Measurements from ENCODE around the gene GRAMD2B.
"Not testable (repeated sequence)": the region's sequence is repeated elsewhere in the genome, so short reads cannot be mapped to it uniquely, and the experiment has no call there.

The GRAMD2B gene

DNA sequence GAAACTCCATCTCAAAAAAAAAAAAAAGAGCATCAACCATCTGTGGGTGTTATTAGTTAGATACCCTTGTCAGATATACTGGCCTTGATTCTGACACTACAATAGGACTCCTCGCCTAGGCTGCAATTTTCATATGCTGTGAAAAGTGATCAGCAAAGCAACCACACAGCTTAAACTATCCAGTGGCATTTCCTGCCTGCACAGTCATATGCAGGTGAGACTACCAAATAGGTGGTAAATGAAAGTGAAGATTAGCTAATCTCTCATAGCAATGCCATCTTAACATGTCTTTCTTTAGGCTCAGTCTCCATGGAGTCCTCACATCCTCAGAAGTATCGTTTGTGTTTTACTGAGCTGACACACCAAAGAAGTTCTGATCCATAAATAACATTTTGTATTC is 40.8 kb downstream of the GRAMD2B start:
- H3K9me3 ChIP-seq (ENCODE audit: control insufficient read depth in 1 of 2, low read length in 2 of 2) = no peaks in the 10 kb centered on the region
- H3K27ac ChIP-seq (ENCODE audit: low read length) = no peak overlapping the region
- no peak overlapping the region for H3K4me3 ChIP-seq (ENCODE audit: low read depth in 1 of 2, low read length in 2 of 2)
- peaks cover 0 to 5% of the 10 kb centered on the region in 2 donors for H3K4me1 ChIP-seq (ENCODE audit: control insufficient read depth in 1 of 2, insufficient read depth in 2 of 2, low read length in 2 of 2)
- peaks cover 0 to 18% of the 10 kb centered on the region in 2 donors for H3K36me3 ChIP-seq (ENCODE audit: control insufficient read depth in 1 of 2, insufficient read depth in 2 of 2, low read length in 2 of 2)
- H3K27me3 ChIP-seq (ENCODE audit: low read depth, low read length) = no peaks in the 10 kb centered on the region

DNA sequence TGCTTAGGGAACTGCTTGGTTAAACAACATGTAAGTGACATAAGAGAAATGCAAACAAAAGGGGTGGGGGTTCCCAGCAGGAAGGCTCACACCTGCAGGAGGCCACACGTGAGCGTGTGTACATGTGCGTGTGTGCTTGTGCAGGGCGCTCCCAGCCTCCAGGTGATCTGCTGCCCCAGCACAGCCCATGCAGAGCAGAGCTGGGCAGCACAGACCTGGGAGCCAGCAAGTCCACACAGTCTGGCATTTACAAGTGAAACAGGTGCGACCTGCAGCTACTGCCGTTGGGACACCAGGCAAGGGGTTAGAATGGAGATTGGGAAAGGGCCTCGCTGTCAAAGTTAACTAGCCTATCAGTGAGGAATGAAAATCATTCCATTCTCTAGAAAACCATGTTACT is 41.8 kb downstream of the GRAMD2B start:
- Histone ChIP-seq H3K9me3 (ENCODE audit: control insufficient read depth in 1 of 2, low read length in 2 of 2) (no peaks in the 10 kb centered on the region), H3K27me3 (ENCODE audit: low read depth, low read length) (no peaks in the 10 kb centered on the region), H3K4me1 (ENCODE audit: control insufficient read depth in 1 of 2, insufficient read depth in 2 of 2, low read length in 2 of 2) (peaks cover 0 to 5% of the 10 kb centered on the region in 2 donors), H3K4me3 (ENCODE audit: low read depth in 1 of 2, low read length in 2 of 2) (no peak overlapping the region), H3K36me3 (ENCODE audit: control insufficient read depth in 1 of 2, insufficient read depth in 2 of 2, low read length in 2 of 2) (peaks cover 0 to 25% of the 10 kb centered on the region in 2 donors), H3K27ac (ENCODE audit: low read length) (no peak overlapping the region)

DNA sequence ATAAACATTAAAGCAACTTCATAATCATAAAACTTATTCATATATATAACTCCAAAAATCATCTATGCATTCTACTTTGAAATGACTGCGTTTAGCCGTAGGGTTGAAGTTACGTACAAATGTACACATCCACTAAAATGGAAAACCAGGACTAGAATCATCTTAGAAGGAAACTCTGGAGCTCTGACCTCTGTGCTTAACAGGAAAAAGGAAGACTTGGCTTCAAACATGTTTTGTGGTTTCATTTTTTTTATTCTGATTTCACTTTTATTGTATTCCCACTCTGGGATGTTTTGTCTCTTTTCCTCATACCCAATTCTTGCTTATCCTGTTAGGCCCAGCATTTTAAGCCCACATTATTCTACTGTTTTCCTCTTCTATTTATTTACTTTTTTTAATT is 44.9 kb downstream of the GRAMD2B start:
- Histone ChIP-seq H3K27me3 (ENCODE audit: low read depth, low read length) (no peaks in the 10 kb centered on the region), H3K9me3 (ENCODE audit: control insufficient read depth in 1 of 2, low read length in 2 of 2) (no peaks in the 10 kb centered on the region), H3K36me3 (ENCODE audit: control insufficient read depth in 1 of 2, insufficient read depth in 2 of 2, low read length in 2 of 2) (peaks cover 14 to 46% of the 10 kb centered on the region in 2 donors), H3K27ac (ENCODE audit: low read length) (no peak overlapping the region), H3K4me3 (ENCODE audit: low read depth in 1 of 2, low read length in 2 of 2) (no peak overlapping the region), H3K4me1 (ENCODE audit: control insufficient read depth in 1 of 2, insufficient read depth in 2 of 2, low read length in 2 of 2) (no peaks in the 10 kb centered on the region)

DNA sequence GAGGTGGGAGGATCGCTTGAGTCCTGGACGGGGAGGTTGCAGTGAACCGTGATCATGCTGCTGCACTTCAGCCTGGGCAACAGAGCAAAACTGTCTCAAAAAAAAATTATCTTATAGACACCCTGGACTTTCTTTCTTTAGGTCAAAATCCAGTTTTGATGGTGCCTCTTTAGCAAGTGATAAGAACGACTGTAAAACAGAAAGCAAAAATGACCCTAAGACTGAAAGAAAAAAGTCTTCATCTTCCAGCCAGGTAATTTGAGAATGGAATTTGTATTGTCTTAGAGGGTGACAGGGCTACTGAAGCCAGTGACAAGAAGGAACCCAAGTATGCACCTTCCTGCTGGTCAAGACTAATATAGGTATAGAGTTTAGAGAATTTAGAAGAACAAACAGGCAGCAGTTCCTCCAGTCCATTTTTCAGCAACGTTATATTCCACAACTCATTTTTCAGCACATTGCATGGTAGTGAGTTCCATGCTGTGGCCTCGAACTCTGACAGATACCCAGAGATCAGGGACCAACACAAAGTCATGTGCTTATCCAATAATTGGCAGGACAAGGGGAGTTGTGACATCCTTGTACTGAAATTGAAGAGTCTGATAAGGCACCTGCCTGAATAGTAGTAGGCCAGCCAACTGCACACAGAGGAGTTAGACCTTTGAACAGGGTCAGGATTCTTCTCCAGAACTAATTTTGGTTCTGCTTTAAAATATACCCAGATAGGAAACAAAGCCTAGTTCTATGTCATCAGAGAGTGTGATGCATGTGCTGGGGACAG is 46.5 kb downstream of the GRAMD2B start:
- Histone ChIP-seq H3K27me3 (ENCODE audit: low read depth, low read length) (no peaks in the 10 kb centered on the region), H3K27ac (ENCODE audit: low read length) (peak overlapping the region; percentile 27), H3K36me3 (ENCODE audit: control insufficient read depth in 1 of 2, insufficient read depth in 2 of 2, low read length in 2 of 2) (peaks cover 26 to 57% of the 10 kb centered on the region in 2 donors), H3K9me3 (ENCODE audit: control insufficient read depth in 1 of 2, low read length in 2 of 2) (no peaks in the 10 kb centered on the region), H3K4me1 (ENCODE audit: control insufficient read depth in 1 of 2, insufficient read depth in 2 of 2, low read length in 2 of 2) (no peaks in the 10 kb centered on the region), H3K4me3 (ENCODE audit: low read depth in 1 of 2, low read length in 2 of 2) (no peak overlapping the region)

DNA sequence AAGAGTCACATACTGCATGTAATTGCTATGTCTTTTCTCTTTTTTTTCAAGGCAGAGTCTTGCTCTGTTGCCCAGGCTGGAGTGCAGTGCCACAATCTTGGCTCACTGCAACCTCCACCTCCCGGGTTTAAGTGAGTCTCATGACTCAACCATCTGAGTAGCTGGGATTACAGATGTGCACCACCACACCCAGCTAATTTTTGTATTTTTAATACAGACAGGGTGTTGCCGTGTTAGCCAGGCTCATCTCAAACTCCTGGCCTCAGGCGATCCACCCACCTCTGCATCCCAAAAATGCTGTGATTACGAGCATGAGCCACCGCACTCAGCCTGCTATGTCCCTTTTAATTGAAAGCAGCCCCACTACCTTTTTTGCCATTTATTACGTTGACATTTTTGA is 47.3 kb downstream of the GRAMD2B start:
- H3K27ac ChIP-seq (ENCODE audit: low read length) = not testable (repeated sequence)
- peaks cover 27 to 49% of the 10 kb centered on the region in 2 donors for H3K36me3 ChIP-seq (ENCODE audit: control insufficient read depth in 1 of 2, insufficient read depth in 2 of 2, low read length in 2 of 2)

DNA sequence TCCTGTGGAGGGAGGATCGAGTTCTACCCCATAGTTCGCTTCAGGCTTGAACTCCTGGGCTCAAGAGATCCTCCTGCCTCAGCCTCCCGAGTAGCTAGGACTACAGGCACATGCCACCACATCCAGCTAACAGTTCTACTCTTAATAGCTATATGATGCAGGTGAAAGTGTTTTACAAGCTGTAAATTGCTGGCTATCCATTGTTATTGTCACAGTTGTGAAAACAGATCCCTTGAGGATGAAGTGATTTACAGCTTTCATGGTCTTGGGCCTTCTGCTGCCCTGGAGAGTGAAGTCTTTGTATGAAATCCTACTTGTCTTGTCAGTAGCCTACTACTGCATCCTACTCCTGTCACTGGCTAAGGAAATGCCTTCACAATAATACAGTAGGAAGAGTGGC is 48.0 kb downstream of the GRAMD2B start:
- Histone ChIP-seq H3K36me3 (ENCODE audit: control insufficient read depth in 1 of 2, insufficient read depth in 2 of 2, low read length in 2 of 2) (peaks cover 27 to 43% of the 10 kb centered on the region in 2 donors), H3K27me3 (ENCODE audit: low read depth, low read length) (no peaks in the 10 kb centered on the region), H3K9me3 (ENCODE audit: control insufficient read depth in 1 of 2, low read length in 2 of 2) (no peaks in the 10 kb centered on the region), H3K27ac (ENCODE audit: low read length) (no peak overlapping the region), H3K4me3 (ENCODE audit: low read depth in 1 of 2, low read length in 2 of 2) (no peak overlapping the region), H3K4me1 (ENCODE audit: control insufficient read depth in 1 of 2, insufficient read depth in 2 of 2, low read length in 2 of 2) (no peaks in the 10 kb centered on the region)

More for the DNA sequence above, 47.3 kb downstream of the GRAMD2B start:
- not testable (repeated sequence) for H3K9me3 ChIP-seq (ENCODE audit: control insufficient read depth in 1 of 2, low read length in 2 of 2); H3K4me1 ChIP-seq (ENCODE audit: control insufficient read depth in 1 of 2, insufficient read depth in 2 of 2, low read length in 2 of 2); H3K27me3 ChIP-seq (ENCODE audit: low read depth, low read length); H3K4me3 ChIP-seq (ENCODE audit: low read depth in 1 of 2, low read length in 2 of 2)

DNA sequence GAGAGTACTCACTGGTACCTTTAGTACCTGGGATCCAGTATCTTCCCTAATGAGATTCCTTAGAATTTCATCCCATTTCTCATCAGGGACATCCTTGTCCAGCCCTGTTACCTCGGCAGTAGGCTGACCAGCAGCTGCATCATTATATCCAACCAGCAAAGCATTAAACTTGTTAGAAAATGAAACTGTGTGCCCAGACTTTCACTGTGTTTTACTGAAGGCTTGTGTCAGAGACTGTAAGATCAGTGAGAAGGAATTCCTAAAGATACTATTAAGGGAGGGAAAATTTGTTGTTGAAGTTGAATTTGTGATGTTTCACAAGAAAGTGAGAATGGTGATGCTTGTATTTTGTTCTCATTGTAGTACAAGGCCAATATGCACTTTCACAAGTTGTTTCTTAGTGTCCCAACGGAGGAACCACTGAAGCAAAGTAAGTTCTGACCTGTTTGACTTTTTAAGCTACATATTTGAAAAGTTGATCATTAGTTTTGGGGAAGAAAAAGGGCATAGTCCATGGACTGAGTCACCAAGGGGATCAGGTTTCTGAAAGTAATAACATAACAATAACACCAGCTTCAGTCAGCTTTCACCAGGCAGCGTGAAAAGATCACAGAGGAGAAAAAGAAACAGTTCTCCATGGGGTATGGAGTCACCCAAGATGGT is 48.8 kb downstream of the GRAMD2B start:
- no peaks in the 10 kb centered on the region for H3K27me3 ChIP-seq (ENCODE audit: low read depth, low read length)
- peaks cover 27 to 40% of the 10 kb centered on the region in 2 donors for H3K36me3 ChIP-seq (ENCODE audit: control insufficient read depth in 1 of 2, insufficient read depth in 2 of 2, low read length in 2 of 2)

DNA sequence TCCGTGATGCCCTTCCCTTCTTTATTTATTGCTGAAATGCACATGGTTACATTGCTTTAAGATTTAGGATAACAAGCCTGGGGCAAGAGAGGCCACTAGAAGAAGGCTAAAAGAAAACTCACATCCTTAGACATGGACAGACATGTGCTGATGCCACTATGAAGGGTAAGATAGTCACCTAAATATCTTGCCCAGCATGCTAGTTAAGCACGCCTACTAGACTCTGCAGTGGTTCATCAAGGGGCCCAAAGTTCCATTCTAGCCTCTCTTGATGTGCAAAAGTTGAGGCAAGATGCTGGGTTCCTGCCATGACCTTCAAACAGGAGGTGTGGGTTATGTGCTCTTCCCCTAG is 49.3 kb downstream of the GRAMD2B start:
- H3K36me3 ChIP-seq (ENCODE audit: control insufficient read depth in 1 of 2, insufficient read depth in 2 of 2, low read length in 2 of 2) = peaks cover 27 to 40% of the 10 kb centered on the region in 2 donors
- no peak overlapping the region for H3K27ac ChIP-seq (ENCODE audit: low read length)
- no peaks in the 10 kb centered on the region for H3K9me3 ChIP-seq (ENCODE audit: control insufficient read depth in 1 of 2, low read length in 2 of 2)
- H3K4me3 ChIP-seq (ENCODE audit: low read depth in 1 of 2, low read length in 2 of 2) = no peak overlapping the region
- peaks cover 0 to 3% of the 10 kb centered on the region in 2 donors for H3K4me1 ChIP-seq (ENCODE audit: control insufficient read depth in 1 of 2, insufficient read depth in 2 of 2, low read length in 2 of 2)
- no peaks in the 10 kb centered on the region for H3K27me3 ChIP-seq (ENCODE audit: low read depth, low read length)

More for the DNA sequence above, 48.8 kb downstream of the GRAMD2B start:
- H3K9me3 ChIP-seq (ENCODE audit: control insufficient read depth in 1 of 2, low read length in 2 of 2) = no peaks in the 10 kb centered on the region
- H3K4me1 ChIP-seq (ENCODE audit: control insufficient read depth in 1 of 2, insufficient read depth in 2 of 2, low read length in 2 of 2) = no peaks in the 10 kb centered on the region
- H3K27ac ChIP-seq (ENCODE audit: low read length) = no peak overlapping the region
- no peak overlapping the region for H3K4me3 ChIP-seq (ENCODE audit: low read depth in 1 of 2, low read length in 2 of 2)

DNA sequence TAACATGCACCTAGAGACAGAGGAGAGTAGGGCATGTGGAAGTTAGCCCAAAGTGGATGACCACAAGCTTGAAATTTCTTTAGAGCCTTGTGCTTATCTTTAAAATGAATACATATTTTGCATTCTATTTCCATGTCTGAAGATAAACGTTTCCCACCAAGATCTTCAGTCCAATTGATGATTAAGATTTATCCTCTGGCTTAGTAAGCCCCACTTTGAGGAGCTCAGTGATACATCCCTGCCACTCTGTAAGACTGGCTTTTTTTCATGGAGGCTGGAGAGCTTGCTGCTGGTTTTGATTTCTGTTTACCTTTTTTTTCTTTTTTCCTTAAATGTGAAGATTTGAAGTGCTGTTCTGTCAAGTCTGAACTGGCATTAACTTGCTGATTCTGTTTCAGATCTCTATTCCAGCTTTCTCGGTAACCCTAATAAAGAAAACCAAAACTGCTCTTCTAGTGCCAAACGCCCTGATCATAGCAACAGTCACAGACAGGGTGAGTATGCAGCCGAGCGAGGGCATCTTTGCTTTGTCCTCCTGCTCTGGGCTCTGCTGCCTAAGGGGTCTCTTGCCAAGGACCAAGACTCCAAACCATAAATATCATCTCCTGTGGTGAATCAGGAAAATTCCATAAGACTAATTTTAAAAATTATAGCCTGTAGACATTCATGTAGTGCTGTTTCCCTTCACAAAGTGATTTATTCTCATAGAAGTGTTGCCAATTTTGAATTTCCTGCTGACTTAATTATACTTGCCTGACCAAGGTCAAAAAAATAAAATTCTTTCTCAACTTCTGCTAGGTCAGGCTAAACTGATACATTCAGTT is 54.3 kb downstream of the GRAMD2B start:
- Histone ChIP-seq H3K4me3 (ENCODE audit: low read depth in 1 of 2, low read length in 2 of 2) (no peak overlapping the region), H3K27me3 (ENCODE audit: low read depth, low read length) (no peaks in the 10 kb centered on the region), H3K36me3 (ENCODE audit: control insufficient read depth in 1 of 2, insufficient read depth in 2 of 2, low read length in 2 of 2) (peaks cover 17 to 22% of the 10 kb centered on the region in 2 donors), H3K4me1 (ENCODE audit: control insufficient read depth in 1 of 2, insufficient read depth in 2 of 2, low read length in 2 of 2) (peaks cover 0 to 9% of the 10 kb centered on the region in 2 donors), H3K9me3 (ENCODE audit: control insufficient read depth in 1 of 2, low read length in 2 of 2) (no peaks in the 10 kb centered on the region), H3K27ac (ENCODE audit: low read length) (no peak overlapping the region)

DNA sequence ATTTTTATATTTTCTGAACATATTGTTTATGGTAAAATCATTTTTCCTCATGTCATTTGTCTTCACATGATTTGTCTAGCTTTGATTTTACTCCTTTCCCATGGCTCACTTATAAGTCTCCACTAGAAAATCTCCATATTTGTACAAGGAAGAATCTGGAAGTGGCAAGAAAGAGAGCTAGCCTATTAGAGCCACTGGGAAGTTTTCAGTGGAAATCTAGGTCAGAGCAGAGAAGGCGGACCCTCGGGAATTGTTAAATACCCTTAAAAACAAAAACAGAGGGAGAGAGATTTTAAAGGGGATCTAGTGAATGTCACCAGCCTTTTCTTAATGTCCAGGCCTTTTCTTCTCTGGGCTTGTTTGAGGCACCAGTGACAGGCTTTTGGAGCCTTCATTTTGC is 56.6 kb downstream of the GRAMD2B start:
- H3K4me1 ChIP-seq (ENCODE audit: control insufficient read depth in 1 of 2, insufficient read depth in 2 of 2, low read length in 2 of 2) = peaks cover 0 to 9% of the 10 kb centered on the region in 2 donors
- no peaks in the 10 kb centered on the region for H3K27me3 ChIP-seq (ENCODE audit: low read depth, low read length)
- H3K9me3 ChIP-seq (ENCODE audit: control insufficient read depth in 1 of 2, low read length in 2 of 2) = no peaks in the 10 kb centered on the region
- H3K27ac ChIP-seq (ENCODE audit: low read length) = no peak overlapping the region
- H3K4me3 ChIP-seq (ENCODE audit: low read depth in 1 of 2, low read length in 2 of 2) = no peak overlapping the region
- H3K36me3 ChIP-seq (ENCODE audit: control insufficient read depth in 1 of 2, insufficient read depth in 2 of 2, low read length in 2 of 2) = peaks cover 9 to 17% of the 10 kb centered on the region in 2 donors

DNA sequence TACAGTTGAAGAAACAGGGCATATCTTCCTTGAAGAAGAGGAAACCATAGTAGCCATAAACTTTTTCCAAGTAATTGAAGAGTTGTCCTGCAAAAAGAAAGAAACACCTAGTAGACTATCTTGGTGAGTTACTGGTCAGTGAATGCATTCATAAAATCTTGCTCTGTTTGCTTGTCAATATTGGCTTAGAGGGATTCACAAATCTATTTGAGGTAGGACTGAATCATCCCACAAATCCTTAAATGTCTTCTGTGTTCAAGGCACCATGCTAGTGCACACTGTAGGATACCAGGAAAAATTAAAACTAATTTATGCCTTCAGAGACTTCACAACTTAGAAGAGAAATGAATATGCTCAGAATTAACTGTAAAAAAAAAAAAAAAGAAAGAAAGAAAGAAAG is 57.6 kb downstream of the GRAMD2B start:
- H3K27me3 ChIP-seq (ENCODE audit: low read depth, low read length) = no peaks in the 10 kb centered on the region
- no peak overlapping the region for H3K4me3 ChIP-seq (ENCODE audit: low read depth in 1 of 2, low read length in 2 of 2)
- peaks cover 0 to 9% of the 10 kb centered on the region in 2 donors for H3K4me1 ChIP-seq (ENCODE audit: control insufficient read depth in 1 of 2, insufficient read depth in 2 of 2, low read length in 2 of 2)
- H3K36me3 ChIP-seq (ENCODE audit: control insufficient read depth in 1 of 2, insufficient read depth in 2 of 2, low read length in 2 of 2) = peaks cover 16 to 26% of the 10 kb centered on the region in 2 donors
- no peaks in the 10 kb centered on the region for H3K9me3 ChIP-seq (ENCODE audit: control insufficient read depth in 1 of 2, low read length in 2 of 2)
- H3K27ac ChIP-seq (ENCODE audit: low read length) = no peak overlapping the region
